ENCODE measurements around the gene SEPTIN8.
"Not testable (repeated sequence)": the region's sequence is repeated elsewhere in the genome, so short reads cannot be mapped to it uniquely, and the experiment has no call there.

Gene SEPTIN8

GRCh38 chr5:132812781-132813598 lies 36.0 kb upstream of the SEPTIN8 start, which contains the start of gene SOWAHA:
Gene SOWAHA (plus strand): TSS chr5:132813302. CDS start chr5:132813622, 320 bp downstream.
- no peak for DNase-seq

- DNase-seq: no peak
These were observed 35.2 kb upstream of the SEPTIN8 start for GRCh38 chr5:132812123-132812765.

GRCh38 chr5:132810605-132811004 lies 33.6 kb upstream of the SEPTIN8 start:
- DNase-seq: no peak

- DNase-seq: no peak
These were observed 31.8 kb upstream of the SEPTIN8 start for GRCh38 chr5:132808866-132809265.

GRCh38 chr5:132808448-132808847 lies 31.4 kb upstream of the SEPTIN8 start:
- no peak for DNase-seq

GRCh38 chr5:132807163-132807838 lies 30.3 kb upstream of the SEPTIN8 start:
- no peak for DNase-seq

GRCh38 chr5:132806804-132807162 lies 29.7 kb upstream of the SEPTIN8 start:
- DNase-seq: not testable (repeated sequence)

GRCh38 chr5:132805872-132806271 lies 28.8 kb upstream of the SEPTIN8 start:
- DNase-seq: not testable (repeated sequence)

- DNase-seq: not testable (repeated sequence)
These were observed 27.2 kb upstream of the SEPTIN8 start for GRCh38 chr5:132804219-132804618.

- not testable (repeated sequence) for DNase-seq
These were observed 25.6 kb upstream of the SEPTIN8 start for GRCh38 chr5:132802685-132803066.

- DNase-seq: no peak
These were observed 25.1 kb upstream of the SEPTIN8 start for GRCh38 chr5:132802044-132802684.

- DNase-seq: no peak
These were observed 23.5 kb upstream of the SEPTIN8 start for GRCh38 chr5:132800545-132800944.

GRCh38 chr5:132799392-132799791 lies 22.4 kb upstream of the SEPTIN8 start:
- DNase-seq: no peak

GRCh38 chr5:132797651-132798050 lies 20.6 kb upstream of the SEPTIN8 start:
- no peak for DNase-seq

- no peak for DNase-seq
These were observed 14.0 kb upstream of the SEPTIN8 start for GRCh38 chr5:132791026-132791425.

- DNase-seq: no peak
These were observed 13.3 kb upstream of the SEPTIN8 start for GRCh38 chr5:132790201-132790865.

- DNase-seq: no peak
These were observed 12.2 kb upstream of the SEPTIN8 start for GRCh38 chr5:132788990-132789886.

GRCh38 chr5:132788508-132788907 lies 11.5 kb upstream of the SEPTIN8 start:
- no peak for DNase-seq

- peak; percentile 71 for DNase-seq
These were observed 10.0 kb upstream of the SEPTIN8 start for GRCh38 chr5:132787076-132787475.

GRCh38 chr5:132785864-132786263 lies 8.8 kb upstream of the SEPTIN8 start:
- DNase-seq: no peak

- peak; percentile 37 for DNase-seq
These were observed 8.3 kb upstream of the SEPTIN8 start for GRCh38 chr5:132785365-132785764.

All from fibroblast of skin of scalp (primary cell).